HG03342 (cell line): ENCODE measurements around the gene ERICH6B.

Source experiments
- ATAC-seq: cut with Tn5 transposase; IDR thresholded peaks from one replicate; pipeline ENCODE4 v1.9.1; 2021; ENCODE audit warnings: mild to moderate bottlenecking, moderate library complexity; ENCODE audit not compliant: unreplicated experiment

Gene ERICH6B

DNA sequence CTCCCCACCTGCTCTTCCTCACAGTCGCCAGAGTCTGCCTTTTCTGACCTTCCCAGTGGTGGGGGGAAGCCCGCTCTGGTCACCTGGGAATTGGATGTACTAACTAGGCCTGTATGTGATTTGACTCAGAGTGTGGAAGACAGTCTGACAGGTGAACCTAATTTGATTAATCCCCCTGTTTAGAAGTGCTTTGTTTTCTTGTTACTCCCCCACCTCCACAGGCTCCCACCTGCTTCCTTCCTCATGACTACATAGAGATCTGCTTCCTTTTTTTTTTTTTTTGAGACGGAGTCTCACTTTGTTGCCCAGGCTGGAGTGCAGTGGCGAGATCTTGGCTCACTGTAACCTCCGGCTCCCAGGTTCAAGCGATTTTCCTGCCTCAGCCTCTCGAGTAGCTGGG lies 106.8 kb downstream of the ERICH6B start:
- no peak for ATAC-seq

DNA sequence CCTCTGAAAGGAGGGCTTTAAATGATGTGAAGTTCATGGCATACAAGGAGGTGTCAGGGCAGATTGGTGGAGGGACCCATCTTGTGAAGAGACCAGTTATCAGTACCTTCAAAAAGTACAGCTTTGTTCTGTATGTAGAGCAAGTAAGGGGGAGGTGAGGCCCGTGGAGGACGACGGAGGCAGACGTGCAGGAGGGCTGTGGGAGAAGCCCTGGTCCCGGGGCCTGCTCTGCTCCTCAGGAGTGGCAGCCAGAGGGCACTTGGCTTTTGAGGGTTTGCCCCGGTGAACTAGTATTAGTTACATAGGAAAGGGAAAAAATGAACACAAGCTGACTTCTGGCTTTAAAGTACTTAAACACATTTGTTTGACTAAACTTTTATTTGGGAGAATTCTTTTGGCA lies 108.7 kb downstream of the ERICH6B start:
- no peak for ATAC-seq

DNA sequence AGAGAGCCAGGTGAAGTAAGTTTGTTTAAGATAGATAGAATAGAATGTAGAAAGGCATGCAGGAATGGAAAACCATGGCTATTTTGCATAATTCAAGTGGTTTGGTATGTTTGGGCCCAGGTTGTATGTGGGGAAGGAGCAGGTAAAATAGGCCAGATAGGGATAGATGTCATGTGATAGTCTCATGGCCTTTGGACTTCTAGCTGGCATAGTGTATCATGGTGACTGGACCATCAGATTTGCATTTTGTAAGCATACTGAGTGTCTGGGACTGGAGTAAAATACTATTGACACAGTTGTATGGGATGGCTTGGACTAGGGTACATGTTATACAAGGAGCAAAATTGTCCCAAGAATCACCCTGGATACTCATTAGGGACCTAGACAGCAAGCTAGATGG lies 111.9 kb downstream of the ERICH6B start:
- ATAC-seq, result no peak

DNA sequence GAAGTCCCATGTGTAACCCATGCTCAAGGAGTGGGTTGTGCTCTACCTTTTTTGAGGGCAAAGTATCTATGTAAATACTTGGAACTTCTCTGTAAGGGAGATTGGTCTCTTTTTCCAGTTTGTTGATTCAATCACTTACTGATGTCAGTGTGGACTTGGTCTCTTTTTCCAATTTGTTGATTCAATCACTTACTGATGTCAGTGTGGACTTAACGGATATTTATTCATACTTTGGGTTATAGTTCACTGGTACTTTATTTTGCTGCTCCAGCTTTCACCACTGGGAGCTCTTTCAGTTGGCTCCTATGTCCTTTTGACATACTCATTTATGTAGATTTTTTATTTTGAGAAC lies 114.4 kb downstream of the ERICH6B start:
- ATAC-seq, result no peak

DNA sequence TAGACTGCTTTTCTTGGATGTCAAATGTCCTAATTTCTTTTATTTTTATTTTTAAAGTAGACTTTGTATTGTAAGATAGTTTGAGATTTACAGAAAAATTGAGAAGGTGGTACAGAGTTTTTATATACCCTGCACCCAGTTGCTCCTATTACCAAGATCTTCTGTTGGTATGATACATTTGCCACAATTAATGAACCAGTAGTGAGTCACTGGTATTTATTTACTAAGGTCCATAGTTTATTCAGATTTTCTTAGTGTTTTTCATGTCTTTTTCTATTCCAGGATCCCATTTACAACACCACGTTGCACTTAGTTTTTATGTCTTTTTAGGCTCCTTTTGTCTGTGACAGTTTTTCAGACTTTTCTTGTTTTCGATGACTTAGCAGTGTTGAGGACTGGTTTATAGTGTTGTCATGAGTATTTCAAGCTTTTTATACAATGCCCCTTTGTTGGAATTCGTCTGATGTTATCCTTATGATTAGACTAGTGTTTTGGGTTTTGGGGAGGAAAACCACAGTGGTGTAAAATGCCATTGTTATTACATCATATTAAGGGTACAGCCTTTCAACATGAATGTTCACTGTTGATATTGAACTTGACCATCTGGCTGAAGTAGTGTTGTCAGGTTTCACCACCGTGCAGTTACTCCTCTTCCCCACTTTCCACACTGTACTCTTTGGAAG lies 114.9 kb downstream of the ERICH6B start:
- no peak for ATAC-seq

DNA sequence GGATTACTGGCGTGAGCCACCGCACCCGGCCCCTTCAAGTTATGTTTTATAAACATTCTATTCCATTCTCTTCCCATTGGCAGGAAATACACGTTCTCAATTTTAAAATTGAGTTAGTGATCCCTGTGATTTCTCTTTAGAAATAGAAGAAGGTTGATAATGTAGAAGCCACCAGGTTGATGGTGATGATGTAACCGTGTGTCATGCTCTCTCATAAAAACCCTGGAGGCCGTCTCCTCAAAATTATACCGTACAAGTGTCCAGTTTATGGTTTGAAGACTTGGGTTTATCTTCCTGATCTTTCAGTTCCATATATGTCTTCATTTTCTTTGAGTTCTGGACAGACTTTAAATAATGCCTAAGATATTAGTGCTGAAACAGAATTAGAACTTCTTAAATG lies 118.6 kb downstream of the ERICH6B start:
- no peak for ATAC-seq

DNA sequence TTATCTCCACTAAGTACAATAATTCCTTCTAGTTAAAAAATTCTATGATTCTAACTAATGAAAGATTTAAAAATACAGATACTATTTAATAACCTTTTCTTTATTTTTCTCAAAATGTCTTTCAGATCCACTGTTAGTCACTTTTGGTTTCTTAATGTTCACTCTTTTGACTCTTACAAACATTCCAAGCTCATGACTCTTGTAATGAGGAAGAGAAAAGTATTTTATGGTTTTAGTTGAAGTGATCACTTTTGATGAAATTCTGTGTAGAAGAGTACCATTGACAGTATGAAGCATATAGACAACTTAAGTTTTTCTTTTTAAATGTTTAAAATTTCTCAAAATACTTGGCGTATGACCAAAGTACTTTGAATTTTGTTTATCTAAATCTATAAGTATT lies 123.0 kb downstream of the ERICH6B start:
- no peak for ATAC-seq
